Mucosa of stomach (tissue), 1 donor: ENCODE results near the gene SLC22A15.

Experiments
- H3K27me3 ChIP-seq: one replicate; pipeline ENCODE4 v1.7.0; 2013; ENCODE audit warnings: mild to moderate bottlenecking, low read length; ENCODE audit not compliant: control insufficient read depth, insufficient read depth
- H3K36me3 ChIP-seq: one replicate; pipeline ENCODE4 v1.7.0; 2013; ENCODE audit warnings: low read length; ENCODE audit not compliant: control insufficient read depth, insufficient read depth
- H3K4me1 ChIP-seq: one replicate; pipeline ENCODE4 v1.7.0; 2013; ENCODE audit warnings: mild to moderate bottlenecking, low read length; ENCODE audit not compliant: control insufficient read depth, insufficient read depth
- H3K4me3 ChIP-seq: one replicate; pipeline ENCODE4 v1.7.0; 2013; ENCODE audit warnings: low read length
- H3K9ac ChIP-seq: one replicate; pipeline ENCODE4 v1.7.0; 2013; ENCODE audit warnings: mild to moderate bottlenecking, low read length, moderate library complexity
- H3K9me3 ChIP-seq: one replicate; pipeline ENCODE4 v1.7.0; 2013; ENCODE audit warnings: mild to moderate bottlenecking, low read length, moderate library complexity; ENCODE audit not compliant: control insufficient read depth
- donor health status: Pancreatic carcinoma.

The SLC22A15 gene

DNA sequence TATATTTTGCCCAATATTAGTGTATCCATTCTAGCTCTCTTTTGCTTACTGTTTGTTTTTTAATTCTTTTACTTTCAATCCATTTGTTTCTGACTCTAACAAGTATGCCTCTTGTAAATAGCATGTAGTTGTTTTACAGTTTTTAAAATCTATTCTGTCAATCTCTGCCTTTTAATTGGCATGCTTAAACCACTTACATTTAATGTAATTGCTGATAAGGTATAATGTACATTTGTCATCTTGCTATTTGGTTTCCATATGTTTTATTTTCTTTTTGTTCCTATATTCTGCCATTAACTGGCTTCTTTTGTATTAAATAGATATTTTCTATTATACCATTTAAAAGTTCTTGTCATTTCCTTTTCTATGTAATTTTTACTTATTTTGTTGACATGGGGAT lies 118.7 kb downstream of the SLC22A15 start:
- Histone ChIP-seq H3K4me3 (no peak overlapping the region), H3K36me3 (no peaks in the 10 kb centered on the region), H3K27me3 (no peaks in the 10 kb centered on the region), H3K9me3 (no peaks in the 10 kb centered on the region), H3K4me1 (peaks cover 26% of the 10 kb centered on the region), H3K9ac (no peak overlapping the region)

DNA sequence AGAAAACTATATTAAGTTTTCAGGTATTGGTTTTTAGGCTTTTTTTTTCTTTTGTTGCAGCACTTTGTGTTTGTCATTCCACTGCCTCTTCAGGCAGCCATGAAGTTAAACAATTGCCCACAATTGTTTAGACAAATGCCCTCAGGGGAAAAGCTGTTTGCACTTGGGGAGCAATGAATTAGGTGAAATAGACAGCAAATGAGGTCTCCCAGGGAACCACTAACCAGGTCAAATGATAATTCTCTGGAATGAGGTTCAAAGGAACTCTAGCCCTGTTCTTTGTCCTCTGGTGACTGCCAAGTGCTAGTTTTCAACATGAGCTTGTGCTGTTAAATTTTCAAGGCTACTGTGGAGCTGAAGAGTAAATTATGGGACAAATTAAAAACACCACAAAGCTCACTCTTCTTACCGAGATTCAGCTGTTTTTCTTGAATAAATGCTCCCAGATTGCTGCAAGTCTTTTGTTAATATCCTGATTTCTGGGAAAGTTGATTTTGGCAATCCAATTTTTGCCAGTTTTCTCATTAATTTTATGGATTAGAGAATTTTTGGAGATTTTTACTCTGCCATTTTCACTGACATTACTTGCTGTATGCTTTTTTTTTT lies 119.8 kb downstream of the SLC22A15 start:
- Histone ChIP-seq H3K27me3 (no peaks in the 10 kb centered on the region), H3K9ac (no peak overlapping the region), H3K4me1 (peaks cover 26% of the 10 kb centered on the region), H3K36me3 (no peaks in the 10 kb centered on the region), H3K9me3 (no peaks in the 10 kb centered on the region), H3K4me3 (no peak overlapping the region)

DNA sequence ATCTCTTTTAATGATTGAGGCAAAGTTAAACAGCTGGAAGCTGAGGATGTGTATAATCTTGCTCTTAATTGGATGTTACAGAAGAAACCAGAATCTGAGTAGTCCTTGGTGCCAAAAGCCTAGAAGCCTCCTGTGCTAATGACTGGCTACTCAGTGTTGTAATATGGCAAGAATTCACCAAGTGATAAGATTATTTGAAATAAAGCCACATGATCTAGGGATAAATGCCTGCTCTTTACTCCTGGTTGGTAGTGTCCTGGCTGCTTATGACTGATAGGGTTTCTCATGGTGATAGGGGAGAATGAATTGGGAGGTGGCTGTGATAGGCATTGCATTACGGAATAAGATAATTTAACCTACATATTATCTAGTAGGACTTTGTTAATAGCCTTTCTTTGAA lies 121.3 kb downstream of the SLC22A15 start:
- H3K4me3 ChIP-seq = no peak overlapping the region
- H3K9ac ChIP-seq = no peak overlapping the region
- no peaks in the 10 kb centered on the region for H3K36me3 ChIP-seq
- no peaks in the 10 kb centered on the region for H3K27me3 ChIP-seq
- H3K9me3 ChIP-seq = no peaks in the 10 kb centered on the region
- peaks cover 11% of the 10 kb centered on the region for H3K4me1 ChIP-seq

DNA sequence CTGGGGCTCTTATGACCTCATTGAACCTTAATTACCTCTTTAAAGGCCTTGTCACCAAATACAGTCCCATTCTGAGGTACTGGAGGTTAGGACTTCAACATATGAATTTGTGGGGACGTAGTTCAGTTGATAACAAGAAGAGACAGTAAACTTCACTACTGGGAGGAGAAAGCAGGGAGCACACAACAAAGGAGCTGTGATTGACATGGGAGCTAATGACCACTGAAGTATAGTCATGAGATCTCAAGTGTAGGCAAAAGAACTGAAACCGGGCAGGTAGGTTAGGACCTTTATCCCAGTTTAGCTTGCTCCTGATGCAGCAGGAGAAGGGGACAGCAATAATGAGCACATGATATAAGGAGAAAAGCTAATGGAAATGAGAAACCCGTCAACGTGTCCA lies 123.1 kb downstream of the SLC22A15 start:
- Histone ChIP-seq H3K9ac (no peak overlapping the region), H3K36me3 (no peaks in the 10 kb centered on the region), H3K4me3 (no peak overlapping the region)

DNA sequence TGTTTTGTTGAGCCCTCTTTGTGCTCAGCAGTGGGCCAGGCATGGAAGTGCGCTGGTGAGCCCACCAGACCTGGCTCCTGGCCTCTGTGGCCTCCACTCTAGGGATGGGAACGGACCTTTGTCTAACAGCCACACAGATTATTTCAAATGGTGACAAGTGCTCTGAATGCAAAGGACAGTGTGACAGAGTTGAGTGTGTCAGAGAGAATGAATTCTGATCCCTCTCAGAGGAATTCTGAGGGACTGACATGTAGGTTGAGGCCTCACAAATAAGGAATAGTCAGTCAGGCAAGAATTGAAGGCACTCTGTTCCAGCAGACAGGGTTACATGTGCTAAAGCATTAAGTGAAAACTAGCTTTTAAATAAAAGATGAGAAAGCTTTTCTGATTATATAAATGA lies 123.6 kb downstream of the SLC22A15 start:
- no peak overlapping the region for H3K9ac ChIP-seq
- H3K4me1 ChIP-seq = peaks cover 5% of the 10 kb centered on the region
- no peaks in the 10 kb centered on the region for H3K27me3 ChIP-seq
- H3K4me3 ChIP-seq = no peak overlapping the region
- no peaks in the 10 kb centered on the region for H3K36me3 ChIP-seq
- H3K9me3 ChIP-seq = no peaks in the 10 kb centered on the region

More for the DNA sequence above, 123.1 kb downstream of the SLC22A15 start:
- Histone ChIP-seq H3K27me3 (no peaks in the 10 kb centered on the region), H3K9me3 (no peaks in the 10 kb centered on the region), H3K4me1 (peaks cover 4% of the 10 kb centered on the region)

GRCh38 chr1:116104667-116105066 lies 128.4 kb downstream of the SLC22A15 start:
- no peak overlapping the region for H3K9ac ChIP-seq
- H3K27me3 ChIP-seq = no peaks in the 10 kb centered on the region
- H3K4me1 ChIP-seq = peaks cover 4% of the 10 kb centered on the region
- no peaks in the 10 kb centered on the region for H3K9me3 ChIP-seq
- H3K36me3 ChIP-seq = no peaks in the 10 kb centered on the region
- H3K4me3 ChIP-seq = no peak overlapping the region

DNA sequence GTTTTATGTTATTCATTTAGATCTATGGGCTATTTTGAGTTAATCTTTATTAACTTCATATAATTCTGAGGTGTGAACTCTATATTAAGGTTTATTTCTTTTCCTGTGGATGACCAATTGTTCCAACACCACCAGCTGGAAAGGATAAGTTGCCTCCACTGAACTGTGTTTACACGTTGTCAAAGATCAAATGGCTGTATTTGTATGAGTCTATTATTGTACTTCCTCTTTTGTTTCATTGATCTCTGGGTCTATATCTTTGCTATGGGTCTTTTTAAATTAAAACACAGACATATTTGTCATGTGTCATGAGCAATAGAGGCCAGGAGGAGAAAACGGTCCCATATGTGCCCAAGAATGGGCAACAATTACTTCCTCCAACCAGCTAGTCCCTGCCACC lies 129.7 kb downstream of the SLC22A15 start:
- Histone ChIP-seq H3K9ac (no peak overlapping the region), H3K36me3 (no peaks in the 10 kb centered on the region), H3K9me3 (no peaks in the 10 kb centered on the region), H3K27me3 (no peaks in the 10 kb centered on the region), H3K4me3 (no peak overlapping the region), H3K4me1 (peaks cover 10% of the 10 kb centered on the region)

- no peak overlapping the region for H3K4me3 ChIP-seq
- H3K36me3 ChIP-seq = no peaks in the 10 kb centered on the region
- H3K9ac ChIP-seq = no peak overlapping the region
- H3K27me3 ChIP-seq = no peaks in the 10 kb centered on the region
- H3K9me3 ChIP-seq = no peaks in the 10 kb centered on the region
- H3K4me1 ChIP-seq = peaks cover 10% of the 10 kb centered on the region
Observed at GRCh38 chr1:116106646-116107045, 130.3 kb downstream of the SLC22A15 start.

DNA sequence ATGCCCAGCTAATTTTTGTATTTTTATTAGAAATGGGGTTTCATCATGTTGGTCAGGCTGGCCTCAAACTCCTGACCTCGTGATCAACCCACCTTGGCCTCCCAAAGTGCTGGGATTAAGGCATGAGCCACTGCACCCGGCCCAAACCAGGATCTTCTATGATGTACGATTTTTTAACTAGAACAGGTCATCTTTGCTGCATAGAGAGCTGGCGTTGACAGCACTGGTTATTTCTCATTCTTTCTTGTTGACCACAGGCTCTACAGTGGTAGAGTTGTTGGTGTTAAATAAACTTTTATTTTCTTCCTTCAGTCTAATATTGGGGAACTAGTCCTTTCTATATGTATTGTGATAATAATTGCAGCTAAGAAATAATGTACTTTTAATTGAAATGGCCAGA lies 131.1 kb downstream of the SLC22A15 start:
- H3K4me1 ChIP-seq = peaks cover 10% of the 10 kb centered on the region
- H3K4me3 ChIP-seq = no peak overlapping the region
- no peaks in the 10 kb centered on the region for H3K27me3 ChIP-seq
- H3K36me3 ChIP-seq = no peaks in the 10 kb centered on the region
- H3K9me3 ChIP-seq = no peaks in the 10 kb centered on the region
- H3K9ac ChIP-seq = no peak overlapping the region

DNA sequence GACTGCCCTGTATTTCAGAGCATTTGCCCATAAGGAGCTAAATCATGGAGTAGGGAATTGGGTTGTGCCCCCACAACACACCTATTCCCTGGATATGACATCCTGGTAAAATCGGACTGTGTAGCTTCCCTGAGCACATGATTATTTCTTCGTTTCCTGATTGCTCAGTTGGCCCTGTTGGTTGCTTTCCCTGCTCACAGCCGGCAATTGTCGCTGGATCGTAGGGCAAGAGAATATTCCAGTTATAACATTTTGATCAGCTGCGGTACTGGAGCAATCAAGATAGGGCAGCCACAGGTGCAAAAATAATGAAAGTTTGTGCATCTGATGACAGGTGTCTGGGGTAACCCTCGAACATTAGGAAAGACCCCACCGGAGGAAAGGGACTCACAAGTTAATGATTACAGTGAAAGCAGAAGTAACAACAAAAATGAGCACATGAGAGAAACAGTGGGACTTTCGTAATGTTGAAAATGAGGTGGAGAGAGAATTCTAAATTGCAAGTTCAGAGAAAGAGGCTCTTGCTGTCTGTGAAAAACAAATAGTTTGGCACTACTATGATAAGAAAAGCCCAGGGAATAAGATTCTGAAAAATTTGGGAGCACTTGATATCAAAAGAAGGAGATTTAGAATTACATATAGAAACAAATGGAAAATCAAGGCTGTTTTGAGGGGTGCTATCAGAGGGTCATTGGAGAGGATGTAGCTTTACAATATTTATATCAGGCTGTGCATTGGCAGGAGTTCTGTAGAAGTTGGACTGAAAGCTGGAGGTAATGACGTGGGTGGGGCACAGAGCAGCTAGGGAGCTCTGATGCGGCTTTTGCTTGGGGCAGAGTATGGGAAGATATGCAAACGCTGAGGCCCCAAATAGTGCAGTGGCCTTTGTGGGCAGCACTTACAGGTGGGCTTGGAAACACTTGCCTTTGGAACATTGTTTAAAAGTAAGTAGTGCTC lies 134.5 kb downstream of the SLC22A15 start, which contains the start of gene MAB21L3:
TSS of gene MAB21L3 (plus strand) at position 833 of the 957 bp plus-strand sequence. CDS start 1,217 bp downstream, outside the sequence.
- Histone ChIP-seq H3K4me3 (no peak within 1 kb of the TSS), H3K4me1 (peaks cover 6% of the 10 kb centered on the region), H3K9ac (no peak within 1 kb of the TSS), H3K27me3 (no peaks in the 10 kb centered on the region), H3K36me3 (no peaks in the 10 kb centered on the region), H3K9me3 (no peaks in the 10 kb centered on the region)

DNA sequence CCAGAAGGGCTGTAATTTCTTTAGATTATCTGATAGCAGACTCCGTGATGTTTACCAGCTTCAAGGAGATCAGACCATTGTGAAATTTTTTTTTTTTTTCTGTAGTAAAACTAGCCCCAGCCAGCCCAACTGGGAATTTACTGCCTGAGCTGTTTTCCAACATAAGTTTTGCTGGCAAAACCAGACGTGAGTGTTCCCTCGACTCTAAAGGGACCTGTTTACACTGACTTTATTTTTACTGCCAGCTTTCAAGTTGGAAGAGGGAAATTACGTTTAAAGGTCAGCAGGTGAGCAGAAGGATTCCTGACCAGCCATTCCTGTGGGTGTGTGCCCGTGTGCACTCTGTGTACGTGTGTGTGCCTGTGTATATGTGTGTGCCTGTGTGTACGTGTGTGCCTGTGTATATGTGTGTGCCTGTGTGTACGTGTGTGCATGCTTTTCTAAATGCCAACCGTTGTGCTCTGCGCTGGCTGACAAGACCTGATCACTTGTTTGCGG lies 135.3 kb downstream of the SLC22A15 start:
- no peak overlapping the region for H3K4me3 ChIP-seq
- H3K9me3 ChIP-seq = no peaks in the 10 kb centered on the region
- H3K9ac ChIP-seq = no peak overlapping the region
- no peaks in the 10 kb centered on the region for H3K36me3 ChIP-seq
- no peaks in the 10 kb centered on the region for H3K27me3 ChIP-seq
- H3K4me1 ChIP-seq = peaks cover 6% of the 10 kb centered on the region
